Measurements from ENCODE around the gene ELK4.

Gene ELK4

GRCh38 chr1:205670150-205670446, 38.3 kb upstream of the ELK4 start:
- Histone ChIP-seq H3K27me3 (ENCODE audit: low read depth, low read length) (no peaks in the 10 kb centered on the region), H3K79me2 (ENCODE audit: low read length) (peaks cover 48% of the 10 kb centered on the region), H3K36me3 (replicated peaks; ENCODE audit: low read depth, low read length) (no peaks in the 10 kb centered on the region), H3K4me3 (ENCODE audit: low read length) (peak overlapping the region; percentile 74), H4K20me1 (ENCODE audit: insufficient read depth, low read length) (no peaks in the 10 kb centered on the region), H3K27ac (ENCODE audit: low read length) (peak overlapping the region; percentile 87), H3K4me1 (ENCODE audit: low read length) (peaks cover 74% of the 10 kb centered on the region), H2AFZ (ENCODE audit: low read depth, low read length) (no peak overlapping the region), H3K9me3 (ENCODE audit: insufficient read depth, low read length) (no peaks in the 10 kb centered on the region), H3K9ac (ENCODE audit: low read length) (peak overlapping the region; percentile 74), H3K4me2 (ENCODE audit: low read length) (peak overlapping the region; percentile 94)
- no peak for TF ChIP-seq CTCF (IDR thresholded peaks at IDR 0.05; ENCODE audit: low read depth, low read length)
- TF ChIP-seq EZH2phosphoT487 (IDR thresholded peaks at IDR 0.05; ENCODE audit: low read depth) = no peak

DNA sequence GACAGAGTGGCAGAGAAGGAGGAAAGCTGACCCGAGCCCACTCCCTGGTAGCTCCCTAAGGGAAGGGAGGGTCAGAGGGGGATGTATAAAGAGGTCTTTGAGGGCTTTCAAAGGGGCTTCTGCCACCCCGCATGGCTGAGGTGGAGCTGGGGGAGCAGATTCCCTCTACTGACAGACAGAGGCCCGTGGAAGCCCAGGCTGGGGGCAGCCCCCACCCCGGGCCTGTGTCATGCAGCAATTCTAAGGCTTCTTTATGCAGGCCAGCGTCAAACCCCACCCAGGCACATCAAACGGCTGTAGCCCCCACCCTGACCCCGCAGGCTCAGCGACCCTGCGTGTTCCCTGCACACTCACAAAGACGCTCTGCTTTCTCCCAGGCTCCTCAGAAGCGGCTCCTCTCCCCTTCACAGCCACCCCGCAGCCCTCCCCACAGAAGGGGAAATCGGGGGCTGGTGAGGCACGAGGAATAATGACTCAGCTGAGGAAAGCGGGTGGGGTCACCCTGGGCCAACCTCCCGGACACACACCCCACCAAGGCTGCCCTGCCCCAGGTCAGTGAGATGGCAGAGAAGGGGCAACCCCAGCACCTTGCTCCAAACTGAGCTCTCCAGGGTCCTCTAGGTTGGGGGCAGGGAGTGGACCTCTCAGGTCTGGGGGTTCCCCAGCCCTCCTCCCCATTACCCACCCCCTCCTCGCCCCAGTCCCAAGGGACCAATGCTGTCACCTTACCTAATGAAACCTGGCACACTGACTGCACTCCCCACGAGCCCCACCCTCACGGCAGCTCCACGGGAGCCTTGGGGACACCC, 37.7 kb upstream of the ELK4 start:
- H4K20me1 ChIP-seq (ENCODE audit: insufficient read depth, low read length) = no peaks in the 10 kb centered on the region
- H3K27ac ChIP-seq (ENCODE audit: low read length) = peak overlapping the region; percentile 87
- H3K9me3 ChIP-seq (ENCODE audit: insufficient read depth, low read length) = no peaks in the 10 kb centered on the region
- H2AFZ ChIP-seq (ENCODE audit: low read depth, low read length) = 0 out of 2 replicates have a peak overlapping the region, but pooled peaks have one; percentile 1
- peaks cover 3% of the 10 kb centered on the region for H3K36me3 ChIP-seq (replicated peaks; ENCODE audit: low read depth, low read length)
- H3K4me2 ChIP-seq (ENCODE audit: low read length) = peak overlapping the region; percentile 94
- H3K79me2 ChIP-seq (ENCODE audit: low read length) = peaks cover 49% of the 10 kb centered on the region
- H3K4me3 ChIP-seq (ENCODE audit: low read length) = peak overlapping the region; percentile 74
- peak overlapping the region; percentile 74 for H3K9ac ChIP-seq (ENCODE audit: low read length)
- peaks cover 79% of the 10 kb centered on the region for H3K4me1 ChIP-seq (ENCODE audit: low read length)
- no peaks in the 10 kb centered on the region for H3K27me3 ChIP-seq (ENCODE audit: low read depth, low read length)
- TF ChIP-seq EZH2phosphoT487 (IDR thresholded peaks at IDR 0.05; ENCODE audit: low read depth) (no peak), CTCF (IDR thresholded peaks at IDR 0.05; ENCODE audit: low read depth, low read length) (no peak)

DNA sequence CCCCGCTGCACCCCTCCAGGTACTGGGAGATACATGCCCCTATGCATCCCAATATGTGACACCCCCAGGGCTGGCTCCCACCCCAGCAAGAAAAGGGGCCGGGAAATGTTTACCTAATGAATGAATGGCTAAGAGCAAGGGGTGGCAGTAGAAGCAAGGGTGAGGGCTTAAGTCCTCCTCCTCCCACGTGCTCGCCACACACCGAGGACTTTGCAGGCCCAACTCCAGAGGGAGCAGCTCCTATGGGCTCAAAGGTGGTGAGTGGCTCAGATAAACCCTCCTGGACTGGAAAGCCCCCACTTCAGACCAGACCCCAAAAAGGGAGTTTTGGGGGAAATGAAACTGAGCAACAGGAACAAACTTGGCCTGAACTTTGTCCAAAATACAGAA, 37.1 kb upstream of the ELK4 start:
- H4K20me1 ChIP-seq (ENCODE audit: insufficient read depth, low read length) = no peaks in the 10 kb centered on the region
- no peaks in the 10 kb centered on the region for H3K9me3 ChIP-seq (ENCODE audit: insufficient read depth, low read length)
- peak overlapping the region; percentile 74 for H3K4me3 ChIP-seq (ENCODE audit: low read length)
- peak overlapping the region; percentile 87 for H3K27ac ChIP-seq (ENCODE audit: low read length)
- no peaks in the 10 kb centered on the region for H3K27me3 ChIP-seq (ENCODE audit: low read depth, low read length)
- peak overlapping the region; percentile 74 for H3K9ac ChIP-seq (ENCODE audit: low read length)
- no peak for TF ChIP-seq EZH2phosphoT487 (IDR thresholded peaks at IDR 0.05; ENCODE audit: low read depth)
- peak; percentile 46 for TF ChIP-seq CTCF (IDR thresholded peaks at IDR 0.05; ENCODE audit: low read depth, low read length)
- peaks cover 49% of the 10 kb centered on the region for H3K79me2 ChIP-seq (ENCODE audit: low read length)
- peaks cover 7% of the 10 kb centered on the region for H3K36me3 ChIP-seq (replicated peaks; ENCODE audit: low read depth, low read length)
- peak overlapping the region; percentile 94 for H3K4me2 ChIP-seq (ENCODE audit: low read length)
- peaks cover 83% of the 10 kb centered on the region for H3K4me1 ChIP-seq (ENCODE audit: low read length)
- no peak overlapping the region for H2AFZ ChIP-seq (ENCODE audit: low read depth, low read length)

DNA sequence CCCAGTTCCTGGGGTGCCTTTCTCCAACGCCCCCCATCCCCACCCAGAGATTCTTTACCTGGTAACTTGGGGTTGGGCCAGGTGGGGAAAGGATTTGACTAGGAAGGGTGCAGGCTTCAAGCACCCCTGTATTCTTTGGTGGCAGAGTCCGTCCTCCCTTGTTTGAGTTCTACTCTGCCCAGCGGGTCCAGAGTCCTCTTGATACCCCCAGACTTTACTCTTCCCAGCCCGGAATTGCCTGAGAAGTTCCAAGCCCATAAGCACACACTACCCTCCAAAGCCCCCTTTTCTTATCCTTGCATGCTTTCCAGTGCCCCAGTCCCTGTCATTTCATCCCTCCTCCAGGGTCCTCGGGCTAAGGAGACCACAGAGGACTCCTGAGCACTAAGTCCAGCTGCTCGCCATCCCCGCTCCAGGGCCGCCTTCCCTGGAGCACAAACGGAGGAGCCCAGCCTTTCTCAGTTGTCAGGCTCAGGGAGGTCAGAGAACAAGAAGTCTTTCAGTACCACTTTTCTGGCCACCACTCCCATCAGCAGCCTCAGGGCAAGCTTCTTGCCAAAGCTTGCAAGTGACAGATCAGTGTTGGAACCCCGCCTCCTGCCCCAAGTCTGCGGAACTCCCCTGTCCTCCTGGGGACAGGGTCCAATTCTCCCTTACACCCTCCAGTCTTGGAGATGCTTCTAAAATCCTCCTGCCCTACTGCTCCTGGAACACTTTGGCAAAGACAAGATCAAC, 36.3 kb upstream of the ELK4 start:
- H3K9ac ChIP-seq (ENCODE audit: low read length) = peak overlapping the region; percentile 74
- TF ChIP-seq EZH2phosphoT487 (IDR thresholded peaks at IDR 0.05; ENCODE audit: low read depth) (no peak), CTCF (IDR thresholded peaks at IDR 0.05; ENCODE audit: low read depth, low read length) (no peak)
- no peak overlapping the region for H2AFZ ChIP-seq (ENCODE audit: low read depth, low read length)
- H3K4me1 ChIP-seq (ENCODE audit: low read length) = peaks cover 83% of the 10 kb centered on the region
- peaks cover 14% of the 10 kb centered on the region for H3K36me3 ChIP-seq (replicated peaks; ENCODE audit: low read depth, low read length)
- H4K20me1 ChIP-seq (ENCODE audit: insufficient read depth, low read length) = no peaks in the 10 kb centered on the region
- peaks cover 49% of the 10 kb centered on the region for H3K79me2 ChIP-seq (ENCODE audit: low read length)
- H3K27me3 ChIP-seq (ENCODE audit: low read depth, low read length) = no peaks in the 10 kb centered on the region
- peak overlapping the region; percentile 74 for H3K4me3 ChIP-seq (ENCODE audit: low read length)
- H3K27ac ChIP-seq (ENCODE audit: low read length) = peak overlapping the region; percentile 87
- H3K4me2 ChIP-seq (ENCODE audit: low read length) = peak overlapping the region; percentile 94
- H3K9me3 ChIP-seq (ENCODE audit: insufficient read depth, low read length) = no peaks in the 10 kb centered on the region

Data from OCI-LY3 (cell line).